GM18499 (cell line): ENCODE measurements around the gene IZUMO1.
"Not testable (repeated sequence)": the region's sequence is repeated elsewhere in the genome, so short reads cannot be mapped to it uniquely, and the experiment has no call there.

Experiments used
- ATAC-seq: cut with Tn5 transposase; IDR thresholded peaks from one replicate; pipeline ENCODE4 v1.9.1; 2021; ENCODE audit warnings: moderate number of reproducible peaks; ENCODE audit not compliant: insufficient read depth, unreplicated experiment

The IZUMO1 gene

GRCh38 chr19:48739404-48740163, 7.1 kb downstream of the IZUMO1 start:
- no peak for ATAC-seq

- ATAC-seq = no peak
These were observed 7.9 kb downstream of the IZUMO1 start for GRCh38 chr19:48738557-48739403.

GRCh38 chr19:48737360-48737998, 9.2 kb downstream of the IZUMO1 start:
- no peak for ATAC-seq

GRCh38 chr19:48735031-48735615, 11.6 kb downstream of the IZUMO1 start:
- no peak for ATAC-seq

DNA sequence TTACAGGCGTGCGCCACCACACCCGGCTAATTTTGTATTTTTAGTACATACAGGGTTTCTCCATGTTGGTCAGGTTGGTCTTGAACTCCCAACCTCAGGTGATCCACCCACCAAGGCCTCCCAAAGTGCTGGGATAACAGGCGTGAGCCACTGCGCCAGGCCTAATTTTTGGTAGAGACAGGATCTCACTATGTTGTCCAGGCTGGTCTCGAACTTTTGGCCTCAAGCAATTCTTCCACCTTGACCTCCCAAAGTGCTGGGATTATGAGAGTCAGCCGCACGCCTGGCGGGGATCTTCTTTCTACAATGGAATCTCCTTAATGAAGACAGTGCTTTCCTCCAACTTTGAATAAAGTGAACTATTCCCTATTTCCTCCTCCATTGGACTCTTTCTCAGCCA, 12.1 kb downstream of the IZUMO1 start:
- no peak for ATAC-seq

DNA sequence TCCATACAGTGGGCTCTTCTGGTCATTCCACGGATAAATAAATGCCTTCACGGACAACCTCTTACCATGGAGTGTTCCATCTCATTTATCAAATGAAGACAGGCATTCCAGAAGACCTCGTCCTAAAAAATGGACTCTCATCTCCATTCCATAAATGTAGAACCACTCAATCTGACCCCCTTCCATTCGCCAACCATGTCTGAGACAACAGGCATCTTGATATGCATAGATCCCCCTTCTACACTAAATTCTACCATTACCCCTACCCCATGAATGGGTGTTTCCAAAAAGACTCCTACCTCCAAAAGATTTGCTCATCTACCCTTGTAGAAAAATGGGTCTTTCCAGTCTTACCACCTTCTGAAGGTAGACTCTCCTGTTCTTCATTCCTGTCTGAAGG, 15.3 kb downstream of the IZUMO1 start:
- ATAC-seq = no peak

GRCh38 chr19:48728911-48729664, 17.6 kb downstream of the IZUMO1 start:
- no peak for ATAC-seq

DNA sequence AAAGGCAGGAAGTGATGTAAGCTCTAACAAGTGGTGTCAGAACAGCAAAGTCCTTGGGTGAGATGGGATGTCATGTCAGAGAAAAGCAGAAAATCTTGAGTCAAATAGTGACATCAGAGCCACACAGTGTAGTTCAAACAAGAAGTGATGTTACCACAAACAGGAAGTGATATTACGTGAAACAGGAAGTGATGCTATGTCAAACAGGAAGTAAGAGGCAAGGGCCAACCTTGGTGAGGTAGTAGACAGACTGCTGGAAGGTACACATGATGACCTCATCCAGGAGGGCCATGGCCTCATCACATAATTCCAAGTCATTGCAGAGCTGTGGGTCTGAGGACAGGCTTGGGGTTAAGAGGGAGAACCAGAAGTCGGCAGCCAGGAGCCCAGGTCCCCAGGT, 20.2 kb downstream of the IZUMO1 start:
- no peak for ATAC-seq

GRCh38 chr19:48724796-48725753, 21.6 kb downstream of the IZUMO1 start:
- no peak for ATAC-seq

- no peak for ATAC-seq
These were observed 24.5 kb downstream of the IZUMO1 start for GRCh38 chr19:48722196-48722708.

- peak; percentile 72 for ATAC-seq
These were observed 26.0 kb downstream of the IZUMO1 start for GRCh38 chr19:48720613-48721296.

- no peak for ATAC-seq
These were observed 26.5 kb downstream of the IZUMO1 start for GRCh38 chr19:48720251-48720612.

- ATAC-seq = no peak
These were observed 27.2 kb downstream of the IZUMO1 start, which contains the start of gene MAMSTR for GRCh38 chr19:48719263-48720171. TSS of gene MAMSTR (minus strand) at chr19:48719725. CDS start at chr19:48719031, 694 bp downstream.

DNA sequence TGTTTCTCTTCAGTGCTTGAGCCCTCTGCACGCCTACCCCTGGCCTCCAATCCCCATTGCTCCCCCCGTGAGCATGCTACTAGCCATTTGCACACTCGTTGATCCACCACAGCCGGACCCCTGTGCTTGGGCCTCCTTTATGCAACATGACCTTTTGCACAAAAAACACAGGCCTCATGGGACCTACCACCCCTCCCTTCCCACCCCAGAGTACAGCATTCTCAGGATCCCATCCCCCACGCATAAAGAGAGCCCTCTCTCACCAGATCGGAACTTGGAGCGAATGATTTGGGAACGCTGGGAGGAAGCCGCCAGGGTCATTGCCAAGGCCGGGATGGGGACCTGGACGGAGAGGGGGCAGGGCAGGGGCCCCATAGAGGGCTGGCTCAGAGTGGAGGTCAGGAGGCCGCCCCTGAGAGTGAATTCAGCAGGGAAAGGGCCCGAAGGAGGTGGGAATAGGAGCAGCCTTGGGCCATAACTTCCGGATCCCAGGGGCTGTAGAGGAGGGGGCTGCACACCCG, 27.9 kb downstream of the IZUMO1 start:
- ATAC-seq = no peak

DNA sequence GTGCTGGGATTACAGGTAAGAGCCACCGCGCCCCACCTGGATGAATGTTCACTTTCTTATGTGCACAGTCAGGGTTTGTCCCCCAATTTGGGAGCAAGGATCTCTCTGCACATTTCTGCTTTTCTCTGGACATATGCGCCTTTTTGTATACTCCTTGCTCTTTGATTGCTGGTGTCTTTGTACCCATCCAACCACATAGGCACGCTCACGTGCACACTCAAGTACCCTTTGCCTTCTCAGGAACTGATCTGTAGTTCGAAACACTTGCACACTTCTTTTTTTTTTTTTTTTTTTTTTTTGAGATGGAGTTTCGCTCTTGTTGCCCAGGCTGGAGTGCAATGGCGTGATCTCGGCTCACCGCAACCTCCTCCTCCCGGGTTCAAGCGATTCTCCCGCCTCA, 28.6 kb downstream of the IZUMO1 start:
- ATAC-seq = not testable (repeated sequence)

GRCh38 chr19:48716562-48717291, 30.0 kb downstream of the IZUMO1 start:
- ATAC-seq = no peak
